ENCODE measurements around the gene ATP6V1F. TPM values are rescaled to one million over a fixed set of nuclear protein-coding genes. Genes with fewer than 3 reads are reported as not detected.

The ATP6V1F gene
- total RNA-seq, 1 donor from 2014 or later, result 61.4 TPM

- H3K27ac ChIP-seq, result no peak within 1 kb of the TSS
- Mint-ChIP-seq H3K4me1 (peaks cover 52% of the 10 kb centered on the region), H3K27ac (no peak within 1 kb of the TSS), H3K4me3 (peak within 1 kb of the TSS; percentile 83), H3K36me3 (no peaks in the 10 kb centered on the region), H3K27me3 (ENCODE audit: insufficient read depth, low read depth) (peaks cover 22% of the 10 kb centered on the region), H3K9me3 (no peaks in the 10 kb centered on the region)
- peak within 1 kb of the TSS; percentile 53 for H3K4me3 ChIP-seq
- DNase-seq (ENCODE audit: low spot score), result peak; percentile 74
- peaks cover 52% of the 10 kb centered on the region for H3F3A ChIP-seq (ENCODE audit: low read depth)
- no peaks in the 10 kb centered on the region for H3K79me2 ChIP-seq (ENCODE audit: low read depth)
- H3K27me3 ChIP-seq, result peaks cover 19% of the 10 kb centered on the region
- TF ChIP-seq EZH2phosphoT487 (IDR thresholded peaks at IDR 0.05), result peak; percentile 48
- no peak for TF ChIP-seq CTCF (IDR thresholded peaks at IDR 0.05)
- TF ChIP-seq EZH2 (IDR thresholded peaks at IDR 0.05), result peak; percentile 53
- no peaks in the 10 kb centered on the region for H4K20me1 ChIP-seq (ENCODE audit: low read depth)
- H3K4me1 ChIP-seq, result peaks cover 61% of the 10 kb centered on the region
- H3K9me3 ChIP-seq (ENCODE audit: low read depth), result no peaks in the 10 kb centered on the region
- no peaks in the 10 kb centered on the region for H3K36me3 ChIP-seq
- peak within 1 kb of the TSS; percentile 83 for H3K4me2 ChIP-seq
- peak within 1 kb of the TSS; percentile 39 for H2AFZ ChIP-seq (replicated peaks)
- H3K9ac ChIP-seq, result no peak within 1 kb of the TSS
These were observed 32.2 kb upstream of the ATP6V1F start, which contains the start of gene FLNC for GRCh38 chr7:128830231-128831177. Gene FLNC, plus strand, starts transcription at chr7:128830406. Its CDS starts 232 bp downstream, at chr7:128830638.

GRCh38 chr7:128831178-128831993 lies 31.3 kb upstream of the ATP6V1F start:
- Histone ChIP-seq H3K27me3 (peaks cover 19% of the 10 kb centered on the region), H2AFZ (replicated peaks) (peak overlapping the region; percentile 39), H3K9me3 (ENCODE audit: low read depth) (no peaks in the 10 kb centered on the region), H3K27ac (peak overlapping the region; percentile 77), H3K36me3 (no peaks in the 10 kb centered on the region), H3K9ac (no peak overlapping the region), H3F3A (ENCODE audit: low read depth) (peaks cover 52% of the 10 kb centered on the region), H4K20me1 (ENCODE audit: low read depth) (no peaks in the 10 kb centered on the region), H3K4me2 (peak overlapping the region; percentile 83), H3K4me1 (peaks cover 61% of the 10 kb centered on the region), H3K4me3 (peak overlapping the region; percentile 53), H3K79me2 (ENCODE audit: low read depth) (no peaks in the 10 kb centered on the region)
- peaks cover 22% of the 10 kb centered on the region for H3K27me3 Mint-ChIP-seq (ENCODE audit: insufficient read depth, low read depth)
- TF ChIP-seq EZH2phosphoT487 (IDR thresholded peaks at IDR 0.05) (peak; percentile 3), CTCF (IDR thresholded peaks at IDR 0.05) (no peak), EZH2 (IDR thresholded peaks at IDR 0.05) (no peak)
- no peak overlapping the region for H3K27ac Mint-ChIP-seq
- peaks cover 52% of the 10 kb centered on the region for H3K4me1 Mint-ChIP-seq
- no peaks in the 10 kb centered on the region for H3K36me3 Mint-ChIP-seq
- no peaks in the 10 kb centered on the region for H3K9me3 Mint-ChIP-seq
- H3K4me3 Mint-ChIP-seq, result peak overlapping the region; percentile 75
- peak; percentile 75 for DNase-seq (ENCODE audit: low spot score)

- Histone ChIP-seq H3K27ac (peak overlapping the region; percentile 77), H3K4me1 (peaks cover 60% of the 10 kb centered on the region), H3K9me3 (ENCODE audit: low read depth) (no peaks in the 10 kb centered on the region), H3K79me2 (ENCODE audit: low read depth) (no peaks in the 10 kb centered on the region), H3F3A (ENCODE audit: low read depth) (peaks cover 52% of the 10 kb centered on the region), H3K27me3 (peaks cover 19% of the 10 kb centered on the region), H3K4me2 (peak overlapping the region; percentile 83), H3K9ac (no peak overlapping the region), H3K4me3 (peak overlapping the region; percentile 53), H2AFZ (replicated peaks) (peak overlapping the region; percentile 39), H4K20me1 (ENCODE audit: low read depth) (no peaks in the 10 kb centered on the region), H3K36me3 (no peaks in the 10 kb centered on the region)
- peaks cover 22% of the 10 kb centered on the region for H3K27me3 Mint-ChIP-seq (ENCODE audit: insufficient read depth, low read depth)
- H3K27ac Mint-ChIP-seq, result peak overlapping the region; percentile 60
- no peaks in the 10 kb centered on the region for H3K9me3 Mint-ChIP-seq
- H3K4me3 Mint-ChIP-seq, result peak overlapping the region; percentile 81
- no peak for TF ChIP-seq CTCF (IDR thresholded peaks at IDR 0.05)
- TF ChIP-seq EZH2phosphoT487 (IDR thresholded peaks at IDR 0.05), result no peak
- no peak for TF ChIP-seq EZH2 (IDR thresholded peaks at IDR 0.05)
- H3K36me3 Mint-ChIP-seq, result no peaks in the 10 kb centered on the region
- peaks cover 49% of the 10 kb centered on the region for H3K4me1 Mint-ChIP-seq
- DNase-seq (ENCODE audit: low spot score), result peak; percentile 87
These were observed 30.4 kb upstream of the ATP6V1F start for GRCh38 chr7:128831994-128832879.
